GM23338 (cell line): ENCODE measurements around the gene ROBO1.

Experiments
- EZH2 ChIP-seq: fragments of 200-600 bp; sonication (generic); IDR thresholded peaks from one replicate; pipeline ENCODE4 v1.8.0; 2017; ENCODE audit warnings: antibody characterized with exemption, mild to moderate bottlenecking, low read depth; ENCODE audit not compliant: unreplicated experiment
- EZH2phosphoT487 ChIP-seq: fragments of 200-600 bp; sonication (generic); IDR thresholded peaks from one replicate; pipeline ENCODE4 v1.8.1; 2018; ENCODE audit warnings: antibody characterized with exemption; ENCODE audit not compliant: unreplicated experiment
- JUNB ChIP-seq: IDR thresholded peaks from one replicate; pipeline ENCODE4 v1.6.1; 2016; ENCODE audit warnings: antibody characterized with exemption; ENCODE audit not compliant: unreplicated experiment
- POLR2AphosphoS5 ChIP-seq: IDR thresholded peaks from 2 replicates; pipeline ENCODE4 v1.6.1; 2016; ENCODE audit warnings: antibody characterized with exemption, low read depth
- TF ChIP-seq, protein P1 (sequence below): IDR thresholded peaks from one replicate; pipeline ENCODE4 v1.6.1; 2018; ENCODE audit warnings: antibody characterized with exemption; ENCODE audit not compliant: unreplicated experiment
- TF ChIP-seq, protein P2 (sequence below), 2 experiments: fragments of 200-600 bp in 1 of 2; sonication (generic) in 1 of 2; conservative IDR thresholded peaks; 2 replicates each; pipeline versions ENCODE4 v1.5.1 to v1.6.1; 2016 to 2017; ENCODE audit warnings: antibody characterized with exemption in 2 of 2, low read depth in 2 of 2, mild to moderate bottlenecking in 2 of 2, moderate library complexity in 1 of 2

GRCh38 chr3:79245284-79246138, 522.3 kb downstream of the ROBO1 start:
- TF ChIP-seq POLR2AphosphoS5 (no peak), JUNB (no peak), EZH2 (no peak), EZH2phosphoT487 (no peak)
- TF ChIP-seq, protein P1, sequence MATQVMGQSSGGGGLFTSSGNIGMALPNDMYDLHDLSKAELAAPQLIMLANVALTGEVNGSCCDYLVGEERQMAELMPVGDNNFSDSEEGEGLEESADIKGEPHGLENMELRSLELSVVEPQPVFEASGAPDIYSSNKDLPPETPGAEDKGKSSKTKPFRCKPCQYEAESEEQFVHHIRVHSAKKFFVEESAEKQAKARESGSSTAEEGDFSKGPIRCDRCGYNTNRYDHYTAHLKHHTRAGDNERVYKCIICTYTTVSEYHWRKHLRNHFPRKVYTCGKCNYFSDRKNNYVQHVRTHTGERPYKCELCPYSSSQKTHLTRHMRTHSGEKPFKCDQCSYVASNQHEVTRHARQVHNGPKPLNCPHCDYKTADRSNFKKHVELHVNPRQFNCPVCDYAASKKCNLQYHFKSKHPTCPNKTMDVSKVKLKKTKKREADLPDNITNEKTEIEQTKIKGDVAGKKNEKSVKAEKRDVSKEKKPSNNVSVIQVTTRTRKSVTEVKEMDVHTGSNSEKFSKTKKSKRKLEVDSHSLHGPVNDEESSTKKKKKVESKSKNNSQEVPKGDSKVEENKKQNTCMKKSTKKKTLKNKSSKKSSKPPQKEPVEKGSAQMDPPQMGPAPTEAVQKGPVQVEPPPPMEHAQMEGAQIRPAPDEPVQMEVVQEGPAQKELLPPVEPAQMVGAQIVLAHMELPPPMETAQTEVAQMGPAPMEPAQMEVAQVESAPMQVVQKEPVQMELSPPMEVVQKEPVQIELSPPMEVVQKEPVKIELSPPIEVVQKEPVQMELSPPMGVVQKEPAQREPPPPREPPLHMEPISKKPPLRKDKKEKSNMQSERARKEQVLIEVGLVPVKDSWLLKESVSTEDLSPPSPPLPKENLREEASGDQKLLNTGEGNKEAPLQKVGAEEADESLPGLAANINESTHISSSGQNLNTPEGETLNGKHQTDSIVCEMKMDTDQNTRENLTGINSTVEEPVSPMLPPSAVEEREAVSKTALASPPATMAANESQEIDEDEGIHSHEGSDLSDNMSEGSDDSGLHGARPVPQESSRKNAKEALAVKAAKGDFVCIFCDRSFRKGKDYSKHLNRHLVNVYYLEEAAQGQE, result no peak
- TF ChIP-seq, protein P2, sequence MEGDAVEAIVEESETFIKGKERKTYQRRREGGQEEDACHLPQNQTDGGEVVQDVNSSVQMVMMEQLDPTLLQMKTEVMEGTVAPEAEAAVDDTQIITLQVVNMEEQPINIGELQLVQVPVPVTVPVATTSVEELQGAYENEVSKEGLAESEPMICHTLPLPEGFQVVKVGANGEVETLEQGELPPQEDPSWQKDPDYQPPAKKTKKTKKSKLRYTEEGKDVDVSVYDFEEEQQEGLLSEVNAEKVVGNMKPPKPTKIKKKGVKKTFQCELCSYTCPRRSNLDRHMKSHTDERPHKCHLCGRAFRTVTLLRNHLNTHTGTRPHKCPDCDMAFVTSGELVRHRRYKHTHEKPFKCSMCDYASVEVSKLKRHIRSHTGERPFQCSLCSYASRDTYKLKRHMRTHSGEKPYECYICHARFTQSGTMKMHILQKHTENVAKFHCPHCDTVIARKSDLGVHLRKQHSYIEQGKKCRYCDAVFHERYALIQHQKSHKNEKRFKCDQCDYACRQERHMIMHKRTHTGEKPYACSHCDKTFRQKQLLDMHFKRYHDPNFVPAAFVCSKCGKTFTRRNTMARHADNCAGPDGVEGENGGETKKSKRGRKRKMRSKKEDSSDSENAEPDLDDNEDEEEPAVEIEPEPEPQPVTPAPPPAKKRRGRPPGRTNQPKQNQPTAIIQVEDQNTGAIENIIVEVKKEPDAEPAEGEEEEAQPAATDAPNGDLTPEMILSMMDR (conservative IDR thresholded peaks at IDR 0.05; ENCODE audit: low read depth in 2 of 2), result no peak
